ENCODE data around the gene LMOD1. TPM values are rescaled to one million over a fixed set of nuclear protein-coding genes. Genes with fewer than 3 reads are reported as not detected.

The LMOD1 gene
- total and polyA plus RNA-seq, 2 of the 8 experiments (the other 6 are each of a cell fraction or from before 2014, with no cell fraction given) = 0.77 to 1.4 TPM

GRCh38 chr1:201899683-201900429, 46.5 kb downstream of the LMOD1 start (continued):
- TF ChIP-seq USF2 (IDR thresholded peaks at IDR 0.05; ENCODE audit: low read length) (no peak), RXRA (IDR thresholded peaks at IDR 0.05; ENCODE audit: insufficient read depth, low read depth, low read length) (no peak), EZH2 (IDR thresholded peaks at IDR 0.05; ENCODE audit: low read depth, low read length, severe bottlenecking) (no peak), FOSL1 (IDR thresholded peaks at IDR 0.05; ENCODE audit: insufficient read depth, low read depth, low read length) (no peak), TEAD4 (IDR thresholded peaks at IDR 0.05; ENCODE audit: low read depth, low read length) (no peak), YY1 (IDR thresholded peaks at IDR 0.05; ENCODE audit: low read depth, low read length) (no peak)
